Natural killer cell (primary cell): Measurements from ENCODE around the gene SYT13. TPM values are rescaled to one million over a fixed set of nuclear protein-coding genes. Genes with fewer than 3 reads are reported as not detected.

ENCODE experiments used
- ATAC-seq, 3 donors: fragments of 150-1000 bp in 2 of 3; fragments of 200-7000 bp in 1 of 3; cut with Tn5 transposase; 1 replicate in 1 of 3; 2 replicates in 2 of 3; pipeline ENCODE4 v1.10.0; 2021; ENCODE audit warnings: mild to moderate bottlenecking in 2 of 3, moderate library complexity in 2 of 3
- DNase-seq, 2 donors: peaks; one replicate each; pipeline versions ENCODE4 v3.0.0 to v3.0.0-alpha.2; 2013 to 2021; ENCODE audit warnings: mixed read lengths in 1 of 2
- H3K27ac ChIP-seq: one replicate; pipeline ENCODE4 v1.5.1; 2013; ENCODE audit warnings: mild to moderate bottlenecking, low read length
- H3K27me3 ChIP-seq: one replicate; pipeline ENCODE4 v1.6.1; 2013; ENCODE audit warnings: low read length; ENCODE audit not compliant: control insufficient read depth, insufficient read depth
- H3K36me3 ChIP-seq: one replicate; pipeline ENCODE4 v1.6.1; 2013; ENCODE audit warnings: low read length; ENCODE audit not compliant: control insufficient read depth, insufficient read depth
- H3K4me1 ChIP-seq: one replicate; pipeline ENCODE4 v1.6.1; 2013; ENCODE audit warnings: low read length; ENCODE audit not compliant: control insufficient read depth, insufficient read depth
- H3K4me3 ChIP-seq: one replicate; pipeline ENCODE4 v1.5.1; 2013; ENCODE audit warnings: low read length
- H3K9me3 ChIP-seq: one replicate; pipeline ENCODE4 v1.6.1; 2013; ENCODE audit warnings: low read length; ENCODE audit not compliant: control insufficient read depth, insufficient read depth
- H3K27ac Mint-ChIP-seq, 2 donors: one replicate each; pipeline ENCODE4 v1.8.0; 2022; ENCODE audit warnings: mild to moderate bottlenecking in 2 of 2, mixed read lengths in 2 of 2, moderate library complexity in 1 of 2
- H3K27me3 Mint-ChIP-seq, 2 donors: one replicate each; pipeline ENCODE4 v1.8.0; 2022; ENCODE audit warnings: low read depth in 2 of 2, mixed read lengths in 2 of 2
- H3K36me3 Mint-ChIP-seq: one replicate; pipeline ENCODE4 v1.8.0; 2022; ENCODE audit warnings: mixed read lengths
- H3K4me1 Mint-ChIP-seq, 2 donors: one replicate each; pipeline ENCODE4 v1.8.0; 2022; ENCODE audit warnings: mixed read lengths in 2 of 2
- H3K4me3 Mint-ChIP-seq: one replicate; pipeline ENCODE4 v1.8.0; 2022; ENCODE audit warnings: mild to moderate bottlenecking, moderate library complexity, mixed read lengths
- H3K9me3 Mint-ChIP-seq, 2 donors: one replicate each; pipeline ENCODE4 v1.8.0; 2022; ENCODE audit warnings: mixed read lengths in 2 of 2
- CTCF ChIP-seq: fragments of 200-600 bp; IDR thresholded peaks from one replicate; pipeline ENCODE4 v1.8.0; 2022; ENCODE audit warnings: antibody characterized with exemption
- WGBS: methylation state at CpG from one replicate; pipeline ENCODE4 v1.1.7; 2013; ENCODE audit warnings: missing lambda C conversion rate; ENCODE audit not compliant: insufficient coverage; 5-methylcytosine and 5-hydroxymethylcytosine counted together
- intact Hi-C: fragments of 100-400 bp; cut with micrococcal nuclease; formaldehyde crosslinking; loops from one replicate; pipeline ENCODE4 v1.14.2; 2022
- total RNA-seq, 4 donors: library from RNA; stranded (reverse); fragments of 120-200 nt in 1 of 4; gene quantifications; one replicate each; pipeline versions ENCODE4 v1.2.3 to v1.2.4, GENCODE V29; 2013 to 2022

The SYT13 gene
- total RNA-seq, 3 donors from 2014 or later (not counting 1 experiment from before 2014, with no cell fraction given): not detected

GRCh38 chr11:45205978-45206377 lies 80.2 kb downstream of the SYT13 start:
- peaks cover 7% of the 10 kb centered on the region for H3K36me3 Mint-ChIP-seq
- Histone ChIP-seq H3K36me3 (peaks cover 8% of the 10 kb centered on the region), H3K4me1 (no peaks in the 10 kb centered on the region), H3K27me3 (no peaks in the 10 kb centered on the region), H3K4me3 (no peak overlapping the region), H3K27ac (no peak overlapping the region), H3K9me3 (no peaks in the 10 kb centered on the region)
- H3K27me3 Mint-ChIP-seq: no peaks in the 10 kb centered on the region
- DNase-seq: no peak
- intact Hi-C loops: no loop called here
- 78% methylated on average over 5 of the region's 7 CpGs for WGBS
- no peaks in the 10 kb centered on the region for H3K9me3 Mint-ChIP-seq
- peak in 1 of 3 donors; percentile 37 for ATAC-seq
- no peak overlapping the region for H3K4me3 Mint-ChIP-seq
- TF ChIP-seq CTCF: no peak
- H3K27ac Mint-ChIP-seq: no peak overlapping the region
- H3K4me1 Mint-ChIP-seq: peaks cover 9 to 16% of the 10 kb centered on the region in 2 donors

GRCh38 chr11:45204761-45205160 lies 81.4 kb downstream of the SYT13 start:
- TF ChIP-seq CTCF: no peak
- Mint-ChIP-seq H3K4me3 (no peak overlapping the region), H3K4me1 (peaks cover 9 to 12% of the 10 kb centered on the region in 2 donors), H3K27ac (no peak overlapping the region), H3K36me3 (peaks cover 7% of the 10 kb centered on the region), H3K27me3 (no peaks in the 10 kb centered on the region), H3K9me3 (no peaks in the 10 kb centered on the region)
- H3K36me3 ChIP-seq: peaks cover 8% of the 10 kb centered on the region
- ATAC-seq (no peak), DNase-seq (no peak)
- no peaks in the 10 kb centered on the region for H3K9me3 ChIP-seq
- no peaks in the 10 kb centered on the region for H3K27me3 ChIP-seq
- H3K4me1 ChIP-seq: no peaks in the 10 kb centered on the region
- no peak overlapping the region for H3K4me3 ChIP-seq
- WGBS: 91% methylated on average over 8 of the region's 8 CpGs
- no peak overlapping the region for H3K27ac ChIP-seq
- intact Hi-C loops: no loop called here

- Histone ChIP-seq H3K4me3 (no peak overlapping the region), H3K36me3 (no peaks in the 10 kb centered on the region), H3K27me3 (no peaks in the 10 kb centered on the region), H3K4me1 (no peaks in the 10 kb centered on the region), H3K27ac (no peak overlapping the region), H3K9me3 (no peaks in the 10 kb centered on the region)
- H3K4me3 Mint-ChIP-seq: no peak overlapping the region
- no peak overlapping the region for H3K27ac Mint-ChIP-seq
- DNase-seq (no peak), ATAC-seq (no peak)
- H3K9me3 Mint-ChIP-seq: no peaks in the 10 kb centered on the region
- H3K4me1 Mint-ChIP-seq: no peaks in the 10 kb centered on the region
- 97% methylated on average over 6 of the region's 6 CpGs for WGBS
- no peak for TF ChIP-seq CTCF
- H3K27me3 Mint-ChIP-seq: no peaks in the 10 kb centered on the region
- no peaks in the 10 kb centered on the region for H3K36me3 Mint-ChIP-seq
- intact Hi-C loops: no loop called here
These were observed 92.4 kb downstream of the SYT13 start for GRCh38 chr11:45193695-45194094.

Other genes with a start within 250 kb of the SYT13 start
- 10 to 100 TPM; 10.3 to 14.7 (median 13.7) TPM for gene PRDM11, start 139.7 kb downstream of the SYT13 start, total RNA-seq